Measurements from ENCODE around the gene DIP2C. TPM values are rescaled to one million over a fixed set of nuclear protein-coding genes. Genes with fewer than 3 reads are reported as not detected.
"Not testable (repeated sequence)": the region's sequence is repeated elsewhere in the genome, so short reads cannot be mapped to it uniquely, and the experiment has no call there.

Gene DIP2C
- total RNA-seq, 1 donor = 1.7 TPM

DNA sequence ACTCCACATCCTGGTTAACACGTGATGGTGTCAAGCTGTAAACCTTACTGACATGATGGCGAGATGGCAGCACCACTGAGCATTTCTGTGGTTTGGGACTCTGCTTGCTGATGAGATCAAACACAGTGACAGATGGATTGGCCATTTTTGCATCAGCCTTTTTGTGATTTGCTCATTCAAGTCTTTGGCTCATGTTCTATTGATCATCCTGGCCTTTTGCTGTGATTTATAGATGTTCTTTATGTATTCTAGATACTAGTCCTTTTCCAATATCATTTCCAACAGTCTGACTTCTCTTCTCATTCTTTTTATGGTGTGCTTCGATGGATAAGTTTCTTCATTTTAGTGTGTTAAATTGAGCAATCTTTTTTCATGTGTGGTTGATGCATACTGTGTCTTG is 24.7 kb upstream of the DIP2C start:
- Histone ChIP-seq H3K27me3 (ENCODE audit: insufficient read depth, low read length) (peaks cover 3% of the 10 kb centered on the region), H3K4me1 (ENCODE audit: insufficient read depth, low read length) (no peaks in the 10 kb centered on the region), H3K4me3 (ENCODE audit: low read length) (no peak overlapping the region), H3K9me3 (ENCODE audit: low read depth, low read length) (no peaks in the 10 kb centered on the region)

DNA sequence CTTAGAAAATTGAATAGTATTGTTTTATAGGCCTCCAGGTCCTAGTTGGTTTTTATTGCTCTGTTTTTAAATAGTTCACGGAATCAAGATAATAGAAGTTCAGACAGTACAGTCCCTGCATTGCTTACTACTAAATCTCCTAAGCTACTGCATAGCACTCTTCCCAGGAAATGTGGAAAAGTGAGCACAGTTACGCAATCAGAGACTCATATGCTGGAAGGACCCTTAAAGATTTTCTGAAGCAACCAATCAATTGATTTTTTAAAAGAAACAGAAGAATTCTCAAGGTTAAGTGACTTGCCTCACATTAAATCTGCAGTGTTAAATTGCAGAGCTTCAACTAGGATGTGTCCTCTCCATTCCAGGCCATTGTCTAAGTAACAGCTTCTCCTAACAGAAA is 23.1 kb upstream of the DIP2C start:
- Histone ChIP-seq H3K4me3 (ENCODE audit: low read length) (no peak overlapping the region), H3K4me1 (ENCODE audit: insufficient read depth, low read length) (no peaks in the 10 kb centered on the region), H3K9me3 (ENCODE audit: low read depth, low read length) (no peaks in the 10 kb centered on the region), H3K27me3 (ENCODE audit: insufficient read depth, low read length) (peaks cover 3% of the 10 kb centered on the region)

DNA sequence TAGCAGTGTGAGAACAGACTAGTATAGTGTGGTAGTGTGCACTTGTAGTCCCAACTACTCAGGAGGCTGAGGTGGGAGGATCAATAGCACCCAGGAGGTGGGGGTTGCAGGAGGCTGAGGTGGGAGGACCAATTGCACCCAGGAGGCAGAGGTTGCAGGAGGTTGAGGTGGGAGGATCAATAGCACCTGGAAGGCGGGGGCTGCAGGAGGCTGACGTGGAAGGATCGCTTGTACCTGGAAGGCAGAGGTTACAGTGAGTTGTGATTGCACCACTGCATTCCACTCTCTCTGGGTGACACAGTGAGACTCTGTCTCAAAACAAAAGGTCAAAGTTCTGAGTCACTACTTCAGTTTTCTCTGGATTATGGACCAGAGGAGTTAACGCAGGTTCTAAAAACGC is 22.6 kb upstream of the DIP2C start:
- peaks cover 3% of the 10 kb centered on the region for H3K27me3 ChIP-seq (ENCODE audit: insufficient read depth, low read length)
- H3K9me3 ChIP-seq (ENCODE audit: low read depth, low read length) = no peaks in the 10 kb centered on the region
- no peak overlapping the region for H3K4me3 ChIP-seq (ENCODE audit: low read length)
- H3K4me1 ChIP-seq (ENCODE audit: insufficient read depth, low read length) = no peaks in the 10 kb centered on the region

DNA sequence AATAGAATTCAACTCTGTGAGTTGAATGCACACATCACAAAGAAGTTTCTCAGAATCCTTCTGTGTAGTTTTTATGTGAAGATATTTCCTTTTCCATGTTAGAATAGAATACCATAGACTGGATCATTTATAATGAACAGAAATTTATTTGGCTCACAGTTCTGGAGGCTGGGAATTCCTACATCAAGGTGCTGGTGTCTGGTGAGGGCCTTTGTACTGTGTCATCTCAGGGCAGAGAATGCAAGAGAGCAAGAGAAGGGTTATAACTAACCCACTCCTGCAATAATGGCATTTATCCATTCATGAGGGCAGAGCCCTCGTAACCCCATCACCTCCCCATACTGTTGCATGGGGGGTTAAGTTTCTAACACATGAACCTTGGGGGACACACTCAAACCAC is 18.4 kb upstream of the DIP2C start:
- H3K9me3 ChIP-seq (ENCODE audit: low read depth, low read length) = no peaks in the 10 kb centered on the region
- no peaks in the 10 kb centered on the region for H3K4me1 ChIP-seq (ENCODE audit: insufficient read depth, low read length)
- peaks cover under 1% of the 10 kb centered on the region for H3K27me3 ChIP-seq (ENCODE audit: insufficient read depth, low read length)
- H3K4me3 ChIP-seq (ENCODE audit: low read length) = no peak overlapping the region

DNA sequence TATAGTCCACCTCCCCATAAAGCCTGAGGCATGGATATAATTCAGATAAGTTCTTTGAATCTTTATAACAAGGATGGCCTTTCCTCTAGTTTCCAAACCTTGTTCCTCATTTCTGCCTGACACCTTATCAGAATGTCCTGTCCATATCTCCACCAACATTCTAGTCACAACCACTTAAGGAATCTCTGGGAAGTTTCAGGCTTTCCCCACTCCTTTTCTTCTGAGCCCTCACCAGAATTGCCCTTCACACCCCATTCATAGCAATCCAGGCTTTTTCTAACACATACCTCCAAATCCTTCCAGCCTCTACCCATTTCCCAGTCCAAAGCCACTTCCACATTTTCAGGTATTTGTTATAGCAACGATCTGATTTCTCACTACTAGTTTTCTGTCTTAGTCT is 18.0 kb upstream of the DIP2C start:
- H3K9me3 ChIP-seq (ENCODE audit: low read depth, low read length) = no peaks in the 10 kb centered on the region

DNA sequence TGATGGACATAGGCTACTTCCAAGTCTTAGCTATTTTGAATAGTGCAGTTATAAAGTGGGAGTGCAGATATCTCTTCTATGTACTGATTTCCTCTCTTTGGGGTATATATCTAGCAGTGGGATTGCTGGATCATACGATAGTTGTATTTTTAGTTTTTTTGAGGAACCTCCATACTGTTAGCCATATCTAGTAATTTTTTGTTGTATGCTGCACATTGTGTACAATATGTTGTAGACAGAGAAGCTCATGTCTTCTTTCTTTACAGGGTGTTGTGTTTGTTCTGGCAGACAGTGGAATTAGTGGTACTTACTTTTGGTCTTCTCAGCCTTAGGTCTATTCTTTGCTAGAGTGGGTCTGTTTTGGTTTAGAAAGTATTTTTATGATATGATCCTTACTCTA is 13.7 kb upstream of the DIP2C start:
- no peak overlapping the region for H3K4me3 ChIP-seq (ENCODE audit: low read length)
- H3K4me1 ChIP-seq (ENCODE audit: insufficient read depth, low read length) = no peaks in the 10 kb centered on the region
- no peaks in the 10 kb centered on the region for H3K27me3 ChIP-seq (ENCODE audit: insufficient read depth, low read length)
- no peaks in the 10 kb centered on the region for H3K9me3 ChIP-seq (ENCODE audit: low read depth, low read length)

More for the DNA sequence above, 18.0 kb upstream of the DIP2C start:
- H3K4me3 ChIP-seq (ENCODE audit: low read length) = no peak overlapping the region
- no peaks in the 10 kb centered on the region for H3K4me1 ChIP-seq (ENCODE audit: insufficient read depth, low read length)
- H3K27me3 ChIP-seq (ENCODE audit: insufficient read depth, low read length) = no peaks in the 10 kb centered on the region

DNA sequence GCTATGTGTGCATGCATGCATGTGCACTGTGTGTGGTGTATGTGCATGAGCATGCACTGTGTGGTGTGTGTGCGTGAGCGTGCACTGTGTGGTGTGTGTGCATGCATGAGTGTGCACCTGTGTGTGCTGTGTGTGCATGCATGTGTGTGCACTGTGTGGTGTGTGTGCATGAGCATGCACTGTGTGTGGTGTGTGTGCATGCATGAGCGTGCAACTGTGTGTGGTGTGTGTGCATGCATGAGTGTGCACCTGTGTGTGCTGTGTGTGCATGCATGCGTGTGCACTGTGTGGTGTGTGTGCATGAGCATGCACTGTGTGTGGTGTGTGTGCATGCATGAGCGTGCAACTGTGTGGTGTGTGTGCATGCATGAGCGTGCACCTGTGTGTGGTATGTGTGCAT is 10.7 kb upstream of the DIP2C start:
- not testable (repeated sequence) for H3K4me1 ChIP-seq (ENCODE audit: insufficient read depth, low read length); H3K27me3 ChIP-seq (ENCODE audit: insufficient read depth, low read length); H3K9me3 ChIP-seq (ENCODE audit: low read depth, low read length); H3K4me3 ChIP-seq (ENCODE audit: low read length)

DNA sequence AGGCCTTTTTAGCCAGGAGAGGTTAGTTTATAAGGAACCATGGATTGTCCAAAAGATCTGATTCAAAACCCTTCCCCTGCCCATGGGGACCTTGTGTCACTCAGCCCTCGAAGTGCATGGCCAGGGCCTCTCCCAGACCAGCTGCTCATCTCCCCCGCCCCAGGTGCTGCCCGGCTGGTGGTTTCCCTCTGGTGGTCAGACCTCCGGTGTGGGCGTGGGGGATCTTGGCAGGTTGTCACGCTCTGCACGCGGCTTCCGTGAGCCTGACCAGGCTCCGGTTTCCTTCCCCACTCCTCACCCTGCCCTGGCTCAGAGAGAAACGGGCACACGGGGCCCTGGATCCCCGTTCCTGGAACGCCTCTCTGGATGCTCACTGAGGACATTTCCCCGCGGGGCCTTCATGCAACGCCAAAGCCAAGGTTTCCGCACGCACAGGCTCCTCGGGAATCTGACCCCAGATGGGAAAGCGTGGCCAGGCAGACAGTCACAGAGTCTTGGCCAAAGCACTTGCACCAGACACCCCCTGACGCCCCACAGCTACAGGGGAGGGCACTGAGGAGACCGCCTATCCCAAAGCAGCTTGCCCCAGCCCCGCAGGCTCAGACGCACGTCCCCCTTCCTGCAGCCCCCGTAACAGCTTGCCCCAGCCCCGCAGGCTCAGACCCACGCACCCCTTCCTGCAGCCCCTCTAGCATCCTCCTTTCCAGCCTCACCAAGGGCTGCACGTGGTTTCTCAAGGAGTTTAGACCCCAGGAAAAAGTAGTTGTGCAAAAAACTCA is 7.8 kb upstream of the DIP2C start:
- H3K27me3 ChIP-seq (ENCODE audit: insufficient read depth, low read length) = peaks cover 5% of the 10 kb centered on the region
- no peaks in the 10 kb centered on the region for H3K9me3 ChIP-seq (ENCODE audit: low read depth, low read length)
- no peaks in the 10 kb centered on the region for H3K4me1 ChIP-seq (ENCODE audit: insufficient read depth, low read length)
- H3K4me3 ChIP-seq (ENCODE audit: low read length) = no peak overlapping the region

DNA sequence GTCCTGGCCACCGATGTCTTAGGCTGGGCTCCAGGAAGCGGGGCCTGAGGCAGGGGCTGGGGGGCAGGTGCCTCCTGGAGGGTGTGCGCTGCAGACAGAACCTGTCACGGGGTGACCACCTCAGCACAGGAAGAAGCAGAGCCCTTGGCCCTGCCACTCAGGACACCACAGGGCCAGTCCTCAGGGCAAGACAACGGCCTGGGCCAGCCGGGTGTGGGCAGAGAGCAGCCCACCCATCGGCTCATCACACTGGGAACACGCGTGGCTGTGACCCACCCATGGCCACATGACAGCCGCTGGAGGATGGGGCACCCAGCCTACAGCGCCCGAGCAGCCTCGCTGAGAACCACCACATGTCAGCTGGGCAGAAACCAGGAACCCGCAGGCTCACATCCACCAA is 5.9 kb upstream of the DIP2C start:
- H3K9me3 ChIP-seq (ENCODE audit: low read depth, low read length) = no peaks in the 10 kb centered on the region
- H3K4me3 ChIP-seq (ENCODE audit: low read length) = no peak overlapping the region
- H3K27me3 ChIP-seq (ENCODE audit: insufficient read depth, low read length) = peaks cover 9% of the 10 kb centered on the region
- no peaks in the 10 kb centered on the region for H3K4me1 ChIP-seq (ENCODE audit: insufficient read depth, low read length)

DNA sequence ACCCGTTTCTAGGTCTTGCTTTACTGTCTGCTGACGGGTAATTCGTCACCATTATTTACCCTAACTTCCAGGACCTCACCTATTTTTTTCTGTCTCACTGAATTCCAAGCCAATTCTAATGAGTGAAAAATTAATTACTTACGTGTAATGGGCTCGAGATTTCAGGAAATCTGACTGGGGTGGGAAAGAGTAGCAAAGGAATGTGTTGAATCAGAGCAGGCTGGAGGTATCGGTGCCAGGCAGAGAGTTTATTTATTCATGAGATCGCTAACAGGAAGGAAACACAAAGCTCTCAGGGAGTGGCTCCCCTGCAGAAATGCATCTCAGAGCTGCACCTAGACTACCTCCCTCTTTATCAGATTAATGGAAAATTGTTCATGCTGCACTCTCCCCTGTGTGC is 4.0 kb upstream of the DIP2C start:
- Histone ChIP-seq H3K4me1 (ENCODE audit: insufficient read depth, low read length) (no peaks in the 10 kb centered on the region), H3K27me3 (ENCODE audit: insufficient read depth, low read length) (peaks cover 17% of the 10 kb centered on the region), H3K9me3 (ENCODE audit: low read depth, low read length) (no peaks in the 10 kb centered on the region), H3K4me3 (ENCODE audit: low read length) (no peak overlapping the region)

DNA sequence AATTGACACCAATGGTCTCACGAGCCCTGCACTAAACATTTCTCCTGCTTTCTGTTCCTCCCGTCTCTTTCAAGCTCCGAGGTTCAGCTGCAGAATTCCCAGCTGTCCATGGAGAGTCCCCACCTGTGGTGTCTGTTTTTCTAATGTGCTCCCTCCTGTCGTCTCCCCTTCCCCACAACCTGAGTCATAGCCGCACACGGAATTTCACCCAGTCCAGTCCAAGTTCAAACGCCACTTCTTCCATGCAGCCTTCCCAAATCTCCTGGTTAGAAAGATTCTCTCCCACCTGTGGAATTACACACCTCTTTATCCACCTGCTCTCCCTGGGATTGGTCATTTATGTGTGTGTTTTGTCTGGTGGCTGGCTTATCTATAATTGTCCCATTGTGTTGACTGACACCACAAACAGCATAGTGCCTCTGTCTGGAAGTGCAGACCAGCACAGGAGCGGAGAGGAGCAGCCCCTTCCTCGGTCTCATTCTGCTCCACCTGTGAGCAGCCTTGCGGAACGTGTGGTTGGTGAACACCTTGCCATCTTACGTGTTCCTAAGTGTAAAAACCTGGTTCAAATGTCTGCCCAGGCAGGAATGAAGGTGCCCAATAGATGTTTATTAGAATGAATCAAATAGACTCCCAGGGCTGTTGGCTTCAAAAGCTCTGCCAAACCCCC is 3.3 kb upstream of the DIP2C start:
- no peaks in the 10 kb centered on the region for H3K9me3 ChIP-seq (ENCODE audit: low read depth, low read length)
- H3K4me3 ChIP-seq (ENCODE audit: low read length) = no peak overlapping the region
- H3K4me1 ChIP-seq (ENCODE audit: insufficient read depth, low read length) = no peaks in the 10 kb centered on the region
- H3K27me3 ChIP-seq (ENCODE audit: insufficient read depth, low read length) = peaks cover 21% of the 10 kb centered on the region

DNA sequence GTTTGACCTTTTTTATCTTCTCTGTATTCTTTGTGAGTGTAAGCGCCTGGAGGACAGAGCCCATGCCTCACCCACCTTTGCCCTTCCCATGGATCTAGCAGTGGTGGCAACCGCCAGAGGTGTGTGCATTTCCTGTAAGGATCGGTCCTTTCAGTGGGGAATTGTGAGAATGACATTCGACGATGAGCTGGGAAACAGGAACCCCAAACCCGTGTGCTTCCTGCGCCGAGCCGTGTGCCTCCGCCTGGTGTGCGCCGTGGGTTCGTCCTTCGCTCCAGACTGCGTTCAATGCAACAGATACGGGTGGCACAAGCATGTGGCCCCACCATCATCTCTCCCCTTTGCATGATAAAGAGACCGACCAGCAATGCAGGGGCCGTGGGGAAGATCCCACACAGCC is 1.7 kb upstream of the DIP2C start:
- H3K27me3 ChIP-seq (ENCODE audit: insufficient read depth, low read length) = peaks cover 21% of the 10 kb centered on the region
- H3K9me3 ChIP-seq (ENCODE audit: low read depth, low read length) = no peaks in the 10 kb centered on the region

DNA sequence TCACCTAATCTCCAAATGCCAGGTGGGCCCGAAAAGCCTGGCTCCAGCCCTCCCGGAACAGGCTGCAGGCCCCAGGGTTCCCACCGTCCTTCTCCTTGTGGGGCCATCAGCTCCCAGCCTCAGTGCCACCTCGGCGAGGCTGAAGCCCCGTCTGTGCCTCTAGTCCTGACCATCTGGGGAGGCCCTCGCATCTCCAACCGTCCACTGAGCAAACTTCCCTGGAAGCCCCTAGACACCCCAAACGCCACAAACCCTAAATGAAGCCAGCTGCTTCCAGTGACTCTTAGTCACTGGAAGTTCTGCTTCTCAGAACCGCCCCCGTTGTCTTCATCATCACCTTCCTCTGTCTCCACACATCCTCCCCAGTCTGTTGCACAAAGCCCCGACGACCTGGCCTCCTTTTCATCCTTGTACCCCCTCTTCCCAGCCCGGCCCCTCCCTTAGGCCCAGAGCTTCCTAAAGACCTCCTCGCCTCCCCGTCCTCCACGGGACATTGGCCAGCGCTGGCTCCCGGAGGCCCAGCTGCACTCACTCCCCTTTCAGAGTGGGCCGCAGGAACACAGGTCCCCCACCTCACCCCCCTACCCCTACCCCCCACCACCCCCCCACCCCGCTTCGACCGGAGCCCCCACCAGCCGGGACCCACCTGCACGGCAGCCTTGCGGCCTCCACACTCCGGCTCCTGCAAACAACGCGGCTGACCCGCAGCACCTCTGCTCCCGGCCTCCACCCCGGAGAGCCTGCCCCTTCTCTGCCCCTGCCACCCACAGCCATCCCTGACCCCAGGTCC is 1.1 kb upstream of the DIP2C start:
- peaks cover 21% of the 10 kb centered on the region for H3K27me3 ChIP-seq (ENCODE audit: insufficient read depth, low read length)
- no peak overlapping the region for H3K4me3 ChIP-seq (ENCODE audit: low read length)
- no peaks in the 10 kb centered on the region for H3K9me3 ChIP-seq (ENCODE audit: low read depth, low read length)
- no peaks in the 10 kb centered on the region for H3K4me1 ChIP-seq (ENCODE audit: insufficient read depth, low read length)

More for the DNA sequence above, 1.7 kb upstream of the DIP2C start:
- no peak overlapping the region for H3K4me3 ChIP-seq (ENCODE audit: low read length)
- H3K4me1 ChIP-seq (ENCODE audit: insufficient read depth, low read length) = no peaks in the 10 kb centered on the region

DNA sequence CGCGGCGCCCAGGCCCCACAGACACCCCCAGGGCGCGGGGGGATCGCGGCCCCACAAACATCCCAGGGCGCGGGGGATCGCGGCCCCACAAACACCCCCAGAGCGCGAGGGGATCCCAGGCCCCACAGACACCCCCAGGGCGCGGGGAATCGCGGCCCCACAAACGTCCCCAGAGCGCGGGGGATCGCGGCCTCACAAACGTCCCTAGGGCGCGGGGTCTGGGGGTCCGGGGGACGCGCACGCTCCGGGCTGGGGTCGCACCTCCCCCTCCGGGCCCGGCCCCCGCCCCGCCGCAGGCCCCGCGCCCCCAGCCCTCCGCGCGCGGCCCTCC is 382 bp downstream of the DIP2C start:
- H3K4me3 ChIP-seq (ENCODE audit: low read length) = no peak overlapping the region
- H3K27me3 ChIP-seq (ENCODE audit: insufficient read depth, low read length) = peaks cover 21% of the 10 kb centered on the region
- H3K9me3 ChIP-seq (ENCODE audit: low read depth, low read length) = no peaks in the 10 kb centered on the region
- no peaks in the 10 kb centered on the region for H3K4me1 ChIP-seq (ENCODE audit: insufficient read depth, low read length)

DNA sequence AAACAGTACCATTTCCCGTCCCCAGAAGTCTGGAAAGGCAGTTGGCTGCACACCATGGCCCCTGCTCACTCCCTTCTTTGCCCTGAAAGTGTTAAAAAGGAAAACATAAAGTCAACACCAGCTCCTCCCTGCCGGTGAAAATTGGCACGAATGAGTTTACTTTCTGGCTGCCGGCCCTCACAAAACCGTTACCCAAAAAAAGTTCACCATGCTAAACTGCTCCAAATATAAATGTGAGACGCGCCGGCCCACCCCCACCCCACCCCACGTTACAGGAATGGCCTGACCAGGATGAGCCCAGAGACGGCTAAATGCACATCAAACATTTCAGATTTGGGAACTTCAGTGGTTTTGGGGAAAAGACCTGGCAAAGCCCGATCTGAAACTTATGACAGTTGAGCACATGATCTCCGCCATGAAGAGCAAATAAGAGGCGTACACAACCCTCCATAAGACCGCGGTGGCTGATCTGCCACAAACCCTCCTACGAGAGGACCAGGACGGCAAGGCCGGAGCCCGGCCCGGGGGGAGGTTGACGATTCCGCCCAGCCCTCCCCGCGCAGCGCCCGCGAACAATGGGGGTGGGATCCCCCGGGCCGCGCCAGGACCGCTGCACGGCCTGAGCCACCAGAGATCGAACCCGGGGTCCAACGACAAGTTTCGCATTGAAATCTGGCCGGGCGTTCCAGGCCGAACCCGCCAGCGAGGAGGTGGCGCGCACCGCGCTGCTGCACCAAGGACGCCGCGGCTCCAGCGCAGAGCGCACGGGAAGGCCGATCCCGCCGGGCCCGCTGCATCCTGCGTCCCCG is 952 bp downstream of the DIP2C start:
- Histone ChIP-seq H3K9me3 (ENCODE audit: low read depth, low read length) (no peaks in the 10 kb centered on the region), H3K4me3 (ENCODE audit: low read length) (no peak overlapping the region), H3K27me3 (ENCODE audit: insufficient read depth, low read length) (peaks cover 19% of the 10 kb centered on the region), H3K4me1 (ENCODE audit: insufficient read depth, low read length) (no peaks in the 10 kb centered on the region)
